Ectodermal cell (in vitro differentiated cells): ENCODE results near the gene DMRT1.

Source experiments
- H3K27ac ChIP-seq: 2 replicates; pipeline ENCODE4 v1.7.0; 2013; ENCODE audit warnings: mild to moderate bottlenecking, low read depth, low read length; ENCODE audit not compliant: insufficient read depth, poor library complexity, severe bottlenecking
- H3K27me3 ChIP-seq: 2 replicates; pipeline ENCODE4 v1.7.0; 2013; ENCODE audit warnings: mild to moderate bottlenecking, low read length; ENCODE audit not compliant: insufficient read depth, control insufficient read depth, poor library complexity, severe bottlenecking
- H3K36me3 ChIP-seq: one replicate; pipeline ENCODE4 v1.7.0; 2013; ENCODE audit warnings: low read length; ENCODE audit not compliant: control insufficient read depth, insufficient read depth
- H3K4me1 ChIP-seq: one replicate; pipeline ENCODE4 v1.7.0; 2013; ENCODE audit warnings: low read length; ENCODE audit not compliant: control insufficient read depth, insufficient read depth
- H3K4me3 ChIP-seq: 2 replicates; pipeline ENCODE4 v1.7.0; 2013; ENCODE audit warnings: low read depth, low read length, control low read depth; ENCODE audit not compliant: insufficient read depth
- H3K9me3 ChIP-seq: 2 replicates; pipeline ENCODE4 v1.7.0; 2013; ENCODE audit warnings: mild to moderate bottlenecking, low read length, moderate library complexity; ENCODE audit not compliant: control insufficient read depth
- WGBS, 2 experiments: methylation state at CpG; one replicate each; pipeline ENCODE4 v1.1.7; 2013; ENCODE audit warnings: missing lambda C conversion rate in 2 of 2; 5-methylcytosine and 5-hydroxymethylcytosine counted together

Gene DMRT1

GRCh38 chr9:975740-976257 is 134.3 kb downstream of the DMRT1 start:
- 1 to 3% methylated on average over 22 to 23 of the region's 23 CpGs for WGBS, 2 experiments
- Histone ChIP-seq H3K4me3 (peak overlapping the region; percentile 31), H3K27me3 (peaks cover 100% of the 10 kb centered on the region)

GRCh38 chr9:976258-976942 is 134.9 kb downstream of the DMRT1 start, which contains the start of gene DMRT3:
Gene DMRT3, plus strand, starts transcription at chr9:976655. Its CDS starts 347 bp downstream, at chr9:977002.
- 1% methylated on average over 61 to 70 of the region's 70 CpGs for WGBS, 2 experiments
- H3K9me3 ChIP-seq = no peaks in the 10 kb centered on the region
- peak within 1 kb of the TSS; percentile 31 for H3K4me3 ChIP-seq
- peaks cover 43% of the 10 kb centered on the region for H3K4me1 ChIP-seq
- H3K27ac ChIP-seq = no peak within 1 kb of the TSS
- peaks cover 100% of the 10 kb centered on the region for H3K27me3 ChIP-seq
- no peaks in the 10 kb centered on the region for H3K36me3 ChIP-seq

More at GRCh38 chr9:975740-976257, 134.3 kb downstream of the DMRT1 start:
- H3K9me3 ChIP-seq = no peaks in the 10 kb centered on the region
- peaks cover 43% of the 10 kb centered on the region for H3K4me1 ChIP-seq
- no peaks in the 10 kb centered on the region for H3K36me3 ChIP-seq
- no peak overlapping the region for H3K27ac ChIP-seq

- peak overlapping the region; percentile 31 for H3K4me3 ChIP-seq
- H3K36me3 ChIP-seq = no peaks in the 10 kb centered on the region
- peaks cover 43% of the 10 kb centered on the region for H3K4me1 ChIP-seq
- no peaks in the 10 kb centered on the region for H3K9me3 ChIP-seq
- H3K27ac ChIP-seq = no peak overlapping the region
- peaks cover 100% of the 10 kb centered on the region for H3K27me3 ChIP-seq
- WGBS, 2 experiments = 1 to 2% methylated on average over 92 of the region's 92 CpGs
These were observed 135.7 kb downstream of the DMRT1 start for GRCh38 chr9:976943-977837.

GRCh38 chr9:977838-978830 is 136.6 kb downstream of the DMRT1 start:
- H3K4me3 ChIP-seq = no peak overlapping the region
- H3K4me1 ChIP-seq = peaks cover 34% of the 10 kb centered on the region
- H3K9me3 ChIP-seq = no peaks in the 10 kb centered on the region
- H3K27ac ChIP-seq = no peak overlapping the region
- peaks cover 100% of the 10 kb centered on the region for H3K27me3 ChIP-seq
- WGBS, 2 experiments = 12 to 13% methylated on average over 19 of the region's 19 CpGs
- H3K36me3 ChIP-seq = no peaks in the 10 kb centered on the region

- no peak overlapping the region for H3K27ac ChIP-seq
- peaks cover 100% of the 10 kb centered on the region for H3K27me3 ChIP-seq
- H3K9me3 ChIP-seq = no peaks in the 10 kb centered on the region
- H3K4me3 ChIP-seq = no peak overlapping the region
- H3K4me1 ChIP-seq = peaks cover 16% of the 10 kb centered on the region
- H3K36me3 ChIP-seq = no peaks in the 10 kb centered on the region
- 40 to 44% methylated on average over 2 of the region's 2 CpGs for WGBS, 2 experiments
These were observed 138.5 kb downstream of the DMRT1 start for GRCh38 chr9:979983-980382.

- Histone ChIP-seq H3K9me3 (no peaks in the 10 kb centered on the region), H3K4me1 (peaks cover 10% of the 10 kb centered on the region), H3K27ac (no peak overlapping the region), H3K36me3 (no peaks in the 10 kb centered on the region), H3K4me3 (no peak overlapping the region), H3K27me3 (peaks cover 100% of the 10 kb centered on the region)
- WGBS, 2 experiments = 10 to 22% methylated on average over 4 of the region's 4 CpGs
These were observed 139.1 kb downstream of the DMRT1 start for GRCh38 chr9:980640-981039.

- Histone ChIP-seq H3K4me1 (peaks cover 1% of the 10 kb centered on the region), H3K27ac (no peak overlapping the region), H3K9me3 (no peaks in the 10 kb centered on the region), H3K27me3 (peaks cover 98% of the 10 kb centered on the region), H3K36me3 (no peaks in the 10 kb centered on the region), H3K4me3 (no peak overlapping the region)
- WGBS, 2 experiments = 5 to 8% methylated on average over 16 of the region's 16 CpGs
These were observed 140.0 kb downstream of the DMRT1 start for GRCh38 chr9:981491-981898.

GRCh38 chr9:982394-983230 is 141.1 kb downstream of the DMRT1 start:
- Histone ChIP-seq H3K36me3 (no peaks in the 10 kb centered on the region), H3K9me3 (no peaks in the 10 kb centered on the region), H3K27ac (no peak overlapping the region), H3K4me3 (no peak overlapping the region), H3K27me3 (peaks cover 91% of the 10 kb centered on the region), H3K4me1 (no peaks in the 10 kb centered on the region)
- WGBS, 2 experiments = 72 to 73% methylated on average over 15 of the region's 15 CpGs

- H3K4me3 ChIP-seq = no peak overlapping the region
- WGBS, 2 experiments = 88 to 89% methylated on average over 4 of the region's 4 CpGs
- H3K4me1 ChIP-seq = no peaks in the 10 kb centered on the region
- H3K27ac ChIP-seq = no peak overlapping the region
- no peaks in the 10 kb centered on the region for H3K9me3 ChIP-seq
- H3K36me3 ChIP-seq = no peaks in the 10 kb centered on the region
- peaks cover 12% of the 10 kb centered on the region for H3K27me3 ChIP-seq
These were observed 152.5 kb downstream of the DMRT1 start for GRCh38 chr9:994005-994404.
